ENCODE data around the gene ITPK1. TPM values are rescaled to one million over a fixed set of nuclear protein-coding genes. Genes with fewer than 3 reads are reported as not detected.

ITPK1 gene
- total RNA-seq, 4 donors from 2014 or later = 132 to 172 (median 157) TPM

- Histone ChIP-seq H3K9me3 (no peaks in the 10 kb centered on the region), H3K27ac (peak overlapping the region in 3 of 4 donors; percentile 73 to 93 (median 84)), H3K4me3 (no peak overlapping the region), H3K4me1 (peaks cover 2 to 68% (median 20%) of the 10 kb centered on the region in 4 donors), H3K36me3 (peaks cover 0 to 18% (median 0%) of the 10 kb centered on the region in 3 donors), H3K27me3 (no peaks in the 10 kb centered on the region)
- no peak for TF ChIP-seq POLR2A (IDR thresholded peaks at IDR 0.05)
- TF ChIP-seq CTCF (IDR thresholded peaks at IDR 0.05) = no peak
- no peak for DNase-seq
Observed at GRCh38 chr14:93012951-93013719, 102.6 kb downstream of the ITPK1 start.

- Histone ChIP-seq H3K36me3 (peaks cover 0 to 18% (median 0%) of the 10 kb centered on the region in 3 donors), H3K4me3 (no peak overlapping the region), H3K27me3 (no peaks in the 10 kb centered on the region), H3K4me1 (peaks cover 8 to 69% (median 26%) of the 10 kb centered on the region in 4 donors), H3K9me3 (no peaks in the 10 kb centered on the region), H3K27ac (peak overlapping the region in 3 of 4 donors; percentile 73 to 93 (median 84))
- TF ChIP-seq CTCF (IDR thresholded peaks at IDR 0.05) (no peak), POLR2A (IDR thresholded peaks at IDR 0.05) (no peak)
- no peak for DNase-seq
Observed at GRCh38 chr14:93012506-93012905, 103.2 kb downstream of the ITPK1 start.

GRCh38 chr14:93011650-93012325 lies 103.9 kb downstream of the ITPK1 start:
- peaks cover 10 to 72% (median 31%) of the 10 kb centered on the region in 4 donors for H3K4me1 ChIP-seq
- no peak overlapping the region for H3K4me3 ChIP-seq
- H3K9me3 ChIP-seq = no peaks in the 10 kb centered on the region
- H3K27ac ChIP-seq = peak overlapping the region in 3 of 4 donors; percentile 73 to 93 (median 84)
- peak in 2 of 3 donors; percentile 72 to 82 for DNase-seq
- TF ChIP-seq POLR2A (IDR thresholded peaks at IDR 0.05) (no peak), CTCF (IDR thresholded peaks at IDR 0.05) (peak in 3 of 6 experiments; percentile 42 to 47 (median 43))
- H3K36me3 ChIP-seq = peaks cover 0 to 18% (median 0%) of the 10 kb centered on the region in 3 donors
- H3K27me3 ChIP-seq = no peaks in the 10 kb centered on the region

GRCh38 chr14:93011141-93011529 lies 104.6 kb downstream of the ITPK1 start:
- peak overlapping the region in 3 of 4 donors; percentile 73 to 93 (median 84) for H3K27ac ChIP-seq
- peaks cover 0 to 14% (median 0%) of the 10 kb centered on the region in 3 donors for H3K36me3 ChIP-seq
- no peak overlapping the region for H3K4me3 ChIP-seq
- peaks cover 10 to 79% (median 32%) of the 10 kb centered on the region in 4 donors for H3K4me1 ChIP-seq
- no peaks in the 10 kb centered on the region for H3K9me3 ChIP-seq
- no peak for TF ChIP-seq CTCF (IDR thresholded peaks at IDR 0.05)
- TF ChIP-seq POLR2A (IDR thresholded peaks at IDR 0.05) = no peak
- no peaks in the 10 kb centered on the region for H3K27me3 ChIP-seq
- DNase-seq = no peak

GRCh38 chr14:93010522-93011140 lies 105.1 kb downstream of the ITPK1 start:
- H3K27me3 ChIP-seq = no peaks in the 10 kb centered on the region
- peaks cover 0 to 9% (median 0%) of the 10 kb centered on the region in 3 donors for H3K36me3 ChIP-seq
- H3K9me3 ChIP-seq = no peaks in the 10 kb centered on the region
- DNase-seq = peak in 1 of 3 donors; percentile 61
- H3K27ac ChIP-seq = peak overlapping the region in 3 of 4 donors; percentile 73 to 93 (median 84)
- TF ChIP-seq POLR2A (IDR thresholded peaks at IDR 0.05) (no peak), CTCF (IDR thresholded peaks at IDR 0.05) (no peak)
- H3K4me3 ChIP-seq = no peak overlapping the region
- H3K4me1 ChIP-seq = peaks cover 10 to 83% (median 33%) of the 10 kb centered on the region in 4 donors
